DOHH2 (cell line): ENCODE data around the gene RBM20.

Experiments
- H3F3A ChIP-seq: fragments of 200-600 bp; sonication (generic), shearing (Covaris generic); 2 replicates; pipeline ENCODE4 v1.6.0; 2016; ENCODE audit warnings: antibody characterized with exemption, mild to moderate bottlenecking; ENCODE audit not compliant: control insufficient read depth, insufficient read depth
- H3K27ac ChIP-seq: fragments of 200-600 bp; sonication (generic); 2 replicates; pipeline ENCODE4 v1.5.1; 2014; ENCODE audit warnings: low read depth, mild to moderate bottlenecking, low read length, moderate library complexity
- H3K27me3 ChIP-seq: fragments of 200-600 bp; sonication (generic); 2 replicates; pipeline ENCODE4 v1.6.1; 2014; ENCODE audit warnings: mild to moderate bottlenecking, low read length, mixed read lengths; ENCODE audit not compliant: control insufficient read depth
- H3K36me3 ChIP-seq: fragments of 200-600 bp; sonication (generic); 2 replicates; pipeline ENCODE4 v1.6.1; 2014; ENCODE audit warnings: mild to moderate bottlenecking, low read length, moderate library complexity, mixed read lengths; ENCODE audit not compliant: control insufficient read depth
- H3K4me1 ChIP-seq: fragments of 200-600 bp; sonication (generic); 2 replicates; pipeline ENCODE4 v1.6.1; 2014; ENCODE audit warnings: mild to moderate bottlenecking, low read length, mixed read lengths; ENCODE audit not compliant: control insufficient read depth
- H3K4me2 ChIP-seq: fragments of 200-600 bp; sonication (generic); 2 replicates; pipeline ENCODE4 v1.6.0; 2014; ENCODE audit warnings: mild to moderate bottlenecking, low read length, moderate library complexity
- H3K4me3 ChIP-seq: fragments of 200-600 bp; sonication (generic); 2 replicates; pipeline ENCODE4 v1.5.1; 2014; ENCODE audit warnings: mild to moderate bottlenecking, low read length, mixed read lengths
- H3K79me2 ChIP-seq: fragments of 200-600 bp; sonication (generic); 2 replicates; pipeline ENCODE4 v1.6.1; 2014; ENCODE audit warnings: mild to moderate bottlenecking, low read length, mixed read lengths; ENCODE audit not compliant: control insufficient read depth
- H3K9me2 ChIP-seq: fragments of 200-600 bp; sonication (generic); replicated peaks from 2 replicates; pipeline ENCODE4 v1.6.1; 2014; ENCODE audit warnings: mild to moderate bottlenecking, low read length, mixed read lengths; ENCODE audit not compliant: control insufficient read depth
- H3K9me3 ChIP-seq: fragments of 200-600 bp; sonication (generic); 2 replicates; pipeline ENCODE4 v1.6.1; 2014; ENCODE audit warnings: antibody characterized with exemption, low read length, mixed read lengths; ENCODE audit not compliant: control insufficient read depth, insufficient read depth
- H4K20me1 ChIP-seq: fragments of 200-600 bp; sonication (generic); 2 replicates; pipeline ENCODE4 v1.6.0; 2014; ENCODE audit warnings: low read depth, mild to moderate bottlenecking, antibody characterized with exemption, low read length, moderate library complexity; ENCODE audit not compliant: control insufficient read depth, insufficient read depth
- EZH2phosphoT487 ChIP-seq: fragments of 200-600 bp; sonication (generic); IDR thresholded peaks from 2 replicates; pipeline ENCODE4 v1.6.1; 2017; ENCODE audit warnings: borderline replicate concordance, mild to moderate bottlenecking, antibody characterized with exemption, low read length, moderate library complexity, mixed read lengths
- TF ChIP-seq, protein P1 (sequence below): fragments of 200-600 bp; sonication (generic); IDR thresholded peaks from one replicate; pipeline ENCODE4 v1.5.1; 2014; ENCODE audit warnings: antibody characterized with exemption, mild to moderate bottlenecking, low read depth, low read length; ENCODE audit not compliant: poor library complexity, severe bottlenecking

Gene RBM20

DNA sequence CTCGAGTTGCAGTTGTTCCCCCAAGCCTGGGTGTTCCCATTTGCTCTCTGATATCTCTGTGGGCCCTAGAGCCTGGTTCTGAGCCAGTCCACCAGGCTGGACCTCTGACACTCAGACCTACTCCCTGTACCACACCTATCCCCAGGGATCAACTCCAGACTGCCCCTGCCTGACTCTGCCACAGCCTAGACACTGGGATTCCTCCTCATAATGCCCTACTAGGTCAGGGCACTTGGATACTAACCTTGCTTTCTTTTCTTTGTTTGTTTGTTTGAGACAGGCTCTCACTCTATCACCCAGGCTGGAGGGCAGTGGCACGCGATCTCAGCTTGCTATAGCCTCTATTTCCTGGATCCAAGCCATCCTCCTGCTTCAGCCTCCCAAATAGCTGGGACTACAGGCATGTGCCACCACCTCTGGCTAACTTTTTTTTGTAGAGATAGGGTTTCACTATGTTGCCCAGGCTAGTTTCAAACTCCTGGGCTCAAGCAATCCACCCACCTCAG, 196.8 kb downstream of the RBM20 start:
- peak overlapping the region; percentile 95; the same call in 1 of the 2 replicates for H3K27ac ChIP-seq

DNA sequence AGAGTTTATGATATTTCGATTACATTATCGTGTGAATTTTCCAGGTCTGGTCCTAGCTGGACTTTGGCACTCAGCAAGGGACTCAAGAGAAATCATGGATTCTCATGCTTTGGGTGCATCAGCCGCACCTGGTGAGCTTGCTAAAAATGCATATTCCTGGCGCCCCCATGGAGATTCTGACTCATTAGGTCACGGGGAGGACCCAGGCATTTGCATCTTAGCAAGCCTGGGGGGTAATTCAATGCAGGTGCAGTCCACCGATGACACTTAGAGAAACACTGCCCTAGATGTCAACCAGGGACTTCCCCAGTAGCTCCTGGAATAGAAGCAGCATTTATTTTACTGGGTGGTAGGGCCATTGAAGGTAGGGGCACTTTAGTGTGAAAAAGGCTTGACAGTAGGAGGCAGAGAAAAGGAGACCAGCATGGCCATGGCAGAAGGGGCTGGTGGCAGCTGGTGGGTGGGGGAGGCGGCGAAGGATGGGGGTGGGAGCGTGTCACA, 197.7 kb downstream of the RBM20 start:
- Histone ChIP-seq H3K36me3 (0 out of 2 replicates have a peak, but pooled peaks cover 3% of the 10 kb centered on the region), H3K9me3 (no peaks in the 10 kb centered on the region), H3K4me1 (peaks cover 82% of the 10 kb centered on the region), H3K79me2 (0 out of 2 replicates have a peak, but pooled peaks cover 6% of the 10 kb centered on the region), H3K27me3 (no peaks in the 10 kb centered on the region), H3K4me3 (peak overlapping the region; percentile 71), H3K4me2 (peak overlapping the region; percentile 95), H3K9me2 (no peaks in the 10 kb centered on the region), H3K27ac (peak overlapping the region; percentile 95), H3F3A (peaks cover 14% of the 10 kb centered on the region), H4K20me1 (no peaks in the 10 kb centered on the region)
- TF ChIP-seq, protein P1, sequence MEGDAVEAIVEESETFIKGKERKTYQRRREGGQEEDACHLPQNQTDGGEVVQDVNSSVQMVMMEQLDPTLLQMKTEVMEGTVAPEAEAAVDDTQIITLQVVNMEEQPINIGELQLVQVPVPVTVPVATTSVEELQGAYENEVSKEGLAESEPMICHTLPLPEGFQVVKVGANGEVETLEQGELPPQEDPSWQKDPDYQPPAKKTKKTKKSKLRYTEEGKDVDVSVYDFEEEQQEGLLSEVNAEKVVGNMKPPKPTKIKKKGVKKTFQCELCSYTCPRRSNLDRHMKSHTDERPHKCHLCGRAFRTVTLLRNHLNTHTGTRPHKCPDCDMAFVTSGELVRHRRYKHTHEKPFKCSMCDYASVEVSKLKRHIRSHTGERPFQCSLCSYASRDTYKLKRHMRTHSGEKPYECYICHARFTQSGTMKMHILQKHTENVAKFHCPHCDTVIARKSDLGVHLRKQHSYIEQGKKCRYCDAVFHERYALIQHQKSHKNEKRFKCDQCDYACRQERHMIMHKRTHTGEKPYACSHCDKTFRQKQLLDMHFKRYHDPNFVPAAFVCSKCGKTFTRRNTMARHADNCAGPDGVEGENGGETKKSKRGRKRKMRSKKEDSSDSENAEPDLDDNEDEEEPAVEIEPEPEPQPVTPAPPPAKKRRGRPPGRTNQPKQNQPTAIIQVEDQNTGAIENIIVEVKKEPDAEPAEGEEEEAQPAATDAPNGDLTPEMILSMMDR = no peak
- no peak for TF ChIP-seq EZH2phosphoT487

More for the DNA sequence above, 196.8 kb downstream of the RBM20 start:
- Histone ChIP-seq H3K9me2 (no peaks in the 10 kb centered on the region), H3K4me2 (peak overlapping the region; percentile 95), H3K4me3 (no peak overlapping the region), H4K20me1 (no peaks in the 10 kb centered on the region), H3K79me2 (0 out of 2 replicates have a peak, but pooled peaks cover 6% of the 10 kb centered on the region), H3K36me3 (0 out of 2 replicates have a peak, but pooled peaks cover 3% of the 10 kb centered on the region), H3F3A (peaks cover 16% of the 10 kb centered on the region), H3K4me1 (peaks cover 74% of the 10 kb centered on the region), H3K9me3 (no peaks in the 10 kb centered on the region), H3K27me3 (no peaks in the 10 kb centered on the region)
- no peak for TF ChIP-seq EZH2phosphoT487
- TF ChIP-seq, protein P1 = no peak

DNA sequence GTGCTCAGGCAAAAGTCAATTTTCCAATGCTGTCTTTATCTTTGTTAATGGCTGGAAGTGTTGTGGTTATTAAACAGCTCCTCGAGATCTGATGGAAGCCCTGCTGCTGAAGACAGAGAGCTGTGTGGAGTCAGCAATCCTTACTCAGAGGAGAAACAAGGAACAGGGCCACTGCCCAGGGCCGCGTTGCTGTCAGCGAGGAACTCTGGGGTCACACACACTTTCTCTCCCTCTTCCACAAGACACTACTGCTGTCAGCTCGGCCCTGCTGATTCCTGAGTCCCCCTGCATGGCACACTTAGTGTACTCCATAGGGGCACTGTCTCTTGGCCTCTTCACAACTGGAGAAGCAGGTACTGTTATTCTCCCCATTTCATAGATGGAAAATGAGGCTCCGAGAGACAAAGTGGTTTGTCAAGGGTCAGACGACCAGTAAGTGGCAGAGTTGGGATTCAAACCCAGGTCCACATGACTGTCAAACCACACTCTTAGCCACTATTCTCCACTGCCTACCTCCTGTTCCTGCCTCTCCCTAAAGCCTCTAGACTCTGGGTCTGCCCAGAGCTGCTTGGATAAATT, 198.3 kb downstream of the RBM20 start:
- H3K36me3 ChIP-seq = 0 out of 2 replicates have a peak, but pooled peaks cover 3% of the 10 kb centered on the region
- peaks cover 14% of the 10 kb centered on the region for H3F3A ChIP-seq
- H3K9me2 ChIP-seq = no peaks in the 10 kb centered on the region
- peaks cover 87% of the 10 kb centered on the region for H3K4me1 ChIP-seq
- H3K4me3 ChIP-seq = peak overlapping the region; percentile 71
- H4K20me1 ChIP-seq = no peaks in the 10 kb centered on the region
- TF ChIP-seq EZH2phosphoT487 = no peak
- TF ChIP-seq, protein P1 = no peak
- H3K79me2 ChIP-seq = 0 out of 2 replicates have a peak, but pooled peaks cover 6% of the 10 kb centered on the region
- no peaks in the 10 kb centered on the region for H3K27me3 ChIP-seq
- H3K4me2 ChIP-seq = peak overlapping the region; percentile 95
- H3K27ac ChIP-seq = peak overlapping the region; percentile 95
- H3K9me3 ChIP-seq = no peaks in the 10 kb centered on the region
